Superior temporal gyrus (tissue), 1 donor: Measurements from ENCODE around the gene UBR2.

Source experiments
- DNase-seq: peaks from one replicate; pipeline ENCODE4 v3.0.0-alpha.2; 2016; ENCODE audit errors: extremely low spot score

The UBR2 gene

DNA sequence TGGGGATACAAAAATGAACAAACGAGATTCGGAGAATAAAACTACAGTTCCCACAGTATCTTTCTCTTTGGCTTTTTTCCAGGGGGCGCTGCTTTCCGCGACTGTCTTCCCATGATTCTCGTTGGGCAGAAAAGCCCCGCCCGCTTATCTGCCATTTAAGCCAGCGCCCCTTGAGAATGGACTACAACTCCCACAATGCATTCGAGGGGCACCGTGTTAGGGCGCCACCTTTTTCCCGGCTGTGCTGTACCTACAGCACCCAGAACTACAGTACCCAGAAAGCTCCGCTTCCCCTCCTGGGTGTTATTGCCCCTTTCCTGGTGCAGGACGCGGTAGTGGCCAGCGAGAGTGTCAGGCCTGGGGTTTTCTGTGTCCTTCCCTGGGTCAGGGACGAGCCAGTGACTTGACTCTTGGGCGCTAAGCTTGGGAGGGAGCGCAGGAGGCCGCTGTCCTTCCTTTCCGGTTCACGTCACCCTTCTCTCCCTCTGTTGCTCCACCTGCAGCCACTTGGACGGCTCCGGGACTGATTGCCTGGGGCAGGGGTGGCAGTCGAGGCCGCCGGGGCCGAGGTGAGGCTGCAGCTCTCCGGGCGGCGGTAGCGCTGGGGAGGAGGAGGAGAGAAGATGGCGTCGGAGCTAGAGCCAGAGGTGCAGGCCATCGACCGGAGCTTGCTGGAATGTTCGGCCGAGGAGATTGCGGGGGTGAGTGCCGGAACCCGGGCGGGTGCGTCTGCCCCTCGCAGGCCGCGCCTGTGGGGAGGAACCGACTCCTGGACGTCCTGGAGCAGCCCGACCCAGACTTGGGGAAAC, at the start of gene UBR2:
Gene UBR2 (plus strand): TSS at position 333 of the 809 bp plus-strand sequence. CDS start 291 bp downstream, at position 624.
- DNase-seq, result peak; percentile 100

DNA sequence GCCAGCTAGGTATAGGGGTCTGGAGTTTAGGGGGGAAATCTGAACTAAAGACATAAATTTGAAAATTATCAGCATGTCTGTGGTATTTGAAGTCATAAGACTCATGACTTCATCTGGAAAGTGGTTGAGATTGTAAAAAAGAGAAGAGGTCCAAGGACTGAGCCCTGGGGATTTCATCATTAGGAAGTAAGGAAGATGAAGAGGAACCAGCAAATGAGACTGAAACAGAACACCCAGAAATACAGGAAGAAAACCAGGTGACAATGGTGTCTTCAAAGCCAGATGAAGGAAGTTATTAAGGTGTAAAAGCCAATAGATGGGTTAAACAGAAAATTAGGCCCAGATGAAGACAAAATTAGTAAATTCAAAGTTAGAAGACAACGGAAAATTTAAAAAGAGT, 49.1 kb upstream of the UBR2 start:
- DNase-seq, result no peak

DNA sequence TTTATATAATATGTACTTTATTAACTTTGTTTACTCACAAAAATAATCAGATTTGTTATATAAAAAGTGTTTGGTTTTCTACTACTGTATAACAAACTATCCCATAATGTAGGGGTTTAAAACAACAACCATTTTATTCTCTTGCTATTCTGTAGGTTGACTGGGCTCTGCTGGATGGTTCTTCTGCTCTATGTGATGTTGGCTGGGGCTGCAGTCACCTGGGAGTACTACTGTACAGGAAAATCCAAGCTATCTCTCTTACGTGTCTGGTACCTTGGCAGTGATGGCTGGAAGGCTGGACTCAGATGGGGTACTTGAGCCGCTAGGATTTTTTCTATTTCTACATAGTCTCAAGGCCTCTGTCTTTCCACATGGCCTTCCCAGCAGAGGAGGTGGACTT, 44.0 kb upstream of the UBR2 start:
- no peak for DNase-seq

DNA sequence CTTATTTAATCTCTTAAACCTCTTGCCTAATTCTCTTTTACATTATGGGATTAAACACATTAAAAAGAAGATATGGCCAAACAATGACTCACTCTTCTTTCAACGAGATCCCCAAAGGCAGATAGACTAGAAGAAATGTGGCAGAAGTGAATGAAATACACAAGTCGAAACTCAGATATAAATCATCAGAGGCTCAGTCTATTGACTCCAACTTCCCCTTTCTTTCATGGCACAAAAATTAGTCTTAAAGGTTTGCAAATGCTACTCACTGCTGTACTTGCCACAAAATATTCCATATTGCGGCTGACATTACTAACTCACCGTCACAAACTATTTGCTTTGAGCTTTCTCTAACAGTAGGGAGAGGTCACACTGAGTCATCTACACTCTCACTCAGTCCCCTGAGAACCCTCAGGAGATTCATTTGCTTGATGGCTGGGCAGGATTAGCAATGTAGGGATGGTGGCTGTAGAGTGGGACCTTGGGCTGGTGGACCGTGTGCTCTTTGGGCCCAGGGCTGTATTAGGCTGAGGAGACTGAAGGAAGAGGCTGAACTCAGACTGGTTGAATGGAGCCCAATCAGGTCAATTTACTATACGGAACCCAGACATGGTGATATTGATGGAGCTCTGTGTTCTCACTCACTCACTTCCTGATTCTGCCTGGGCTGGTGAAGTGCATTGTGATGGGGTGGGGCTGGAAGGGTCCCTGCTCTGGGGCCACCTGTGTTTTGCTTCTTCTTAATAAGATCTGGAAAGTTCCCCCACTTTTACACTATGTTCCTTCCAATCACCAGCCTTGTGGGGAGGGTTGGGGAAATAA, 42.8 kb upstream of the UBR2 start:
- no peak for DNase-seq

DNA sequence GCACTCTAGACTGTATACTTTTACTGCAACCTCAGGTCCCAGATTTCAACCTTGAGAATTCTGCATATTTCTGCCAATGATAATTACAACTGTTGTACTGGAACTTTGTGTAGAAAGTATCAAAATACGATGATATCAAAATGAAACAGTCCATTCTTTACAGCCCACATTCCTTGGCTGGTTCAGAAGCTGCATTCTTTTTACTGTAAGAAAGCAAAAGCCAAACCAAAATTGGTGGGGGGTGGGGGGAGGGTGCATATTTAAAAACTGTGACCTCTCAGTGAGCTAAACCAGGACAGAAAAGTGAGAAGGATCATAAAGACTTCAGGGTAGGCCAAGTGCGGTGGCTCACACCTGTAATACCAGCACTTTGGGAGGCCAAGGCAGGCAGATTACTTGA, 41.8 kb upstream of the UBR2 start:
- DNase-seq, result no peak

DNA sequence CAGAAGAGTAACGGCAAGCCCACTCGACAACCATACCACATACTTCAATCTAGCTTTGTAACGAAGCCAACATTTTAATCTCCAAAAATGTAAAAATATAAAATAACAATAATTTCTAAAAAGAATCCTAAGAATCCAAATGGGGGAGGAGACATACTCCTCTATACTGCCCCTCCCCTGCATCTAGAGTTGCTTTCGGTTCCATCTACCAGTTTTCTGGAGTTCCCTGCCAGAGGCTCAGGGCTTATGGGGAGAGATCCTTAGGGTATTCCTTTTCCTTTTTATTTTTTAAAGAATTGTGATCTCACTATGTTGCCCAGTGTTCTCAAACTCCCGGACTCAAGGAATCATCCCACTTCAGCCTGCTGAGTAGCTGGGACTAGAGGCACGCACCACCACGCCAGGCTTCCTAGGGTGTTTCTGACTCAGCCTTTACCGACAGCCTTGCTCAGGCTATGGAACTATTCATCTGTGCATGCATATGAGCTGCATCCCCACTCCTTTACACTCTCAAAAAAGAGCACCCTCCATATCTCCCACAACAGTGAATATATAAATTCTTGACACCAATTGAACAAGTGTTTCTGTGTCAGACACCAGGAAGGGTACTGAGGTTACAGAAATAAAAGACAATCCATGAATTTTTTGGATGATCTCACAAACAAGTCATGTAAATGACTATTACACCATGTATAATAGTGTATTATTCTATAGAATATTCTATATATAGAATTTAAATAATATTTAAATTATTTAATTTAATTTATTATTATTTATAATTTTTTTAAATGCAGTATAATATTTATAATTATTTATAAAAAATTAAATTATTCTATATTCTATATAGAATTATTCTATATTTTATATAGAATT, 40.7 kb upstream of the UBR2 start:
- no peak for DNase-seq

DNA sequence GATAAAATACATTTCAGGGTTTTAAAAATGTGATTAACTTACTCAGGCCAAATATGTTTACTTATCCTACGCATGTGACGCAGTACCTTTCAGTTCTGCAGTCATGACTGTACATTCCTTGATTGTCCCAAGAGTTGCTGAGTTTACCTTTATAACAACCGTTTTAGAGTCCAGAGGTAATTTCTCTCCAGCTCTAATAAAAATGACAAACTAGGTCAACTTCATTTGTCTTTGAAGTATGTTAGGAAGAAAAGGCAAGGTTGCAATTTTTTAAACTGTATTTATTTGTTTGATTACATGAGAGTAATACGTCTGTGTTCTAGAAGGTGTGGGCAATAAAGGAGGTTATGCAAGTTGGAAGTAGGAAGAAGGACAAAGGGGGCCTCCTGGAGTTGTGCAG, 38.6 kb upstream of the UBR2 start:
- DNase-seq, result no peak

DNA sequence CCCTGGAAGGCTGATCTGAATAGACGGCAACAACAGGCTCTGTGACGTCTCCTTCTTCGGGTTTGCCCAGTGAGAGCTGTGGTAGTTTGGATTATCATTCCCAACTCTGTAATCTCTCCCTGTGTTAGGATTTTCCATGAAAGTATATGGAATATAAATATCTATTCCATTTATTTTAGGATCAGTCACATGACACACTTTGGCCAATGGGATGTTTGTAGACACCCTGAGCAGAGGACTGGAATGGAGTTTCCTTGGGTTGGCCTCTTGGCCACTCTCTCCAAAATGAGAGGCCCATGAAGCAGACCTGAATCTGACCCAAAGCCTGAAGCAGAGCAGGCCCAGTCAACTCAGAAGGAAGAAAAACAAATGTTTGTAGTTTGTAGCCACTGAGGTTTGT, 37.2 kb upstream of the UBR2 start:
- no peak for DNase-seq

DNA sequence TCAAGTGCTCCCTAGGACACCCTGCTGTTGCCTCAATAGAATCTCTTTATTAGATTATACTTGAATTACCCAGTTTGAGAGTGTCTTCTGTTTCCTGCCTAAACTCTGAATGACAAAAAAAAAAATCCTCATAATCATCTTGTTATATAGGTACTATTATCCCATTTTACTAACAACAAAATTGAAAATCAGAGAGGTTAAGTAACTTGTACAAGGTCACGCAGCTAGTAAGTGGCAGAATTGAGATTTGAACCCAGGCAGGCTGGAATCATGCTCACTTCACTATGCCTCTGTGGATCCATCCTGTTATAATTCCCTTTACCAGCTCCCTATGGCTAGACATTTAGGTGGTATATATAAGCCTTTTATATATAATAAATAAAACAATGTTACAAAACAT, 36.6 kb upstream of the UBR2 start:
- no peak for DNase-seq

DNA sequence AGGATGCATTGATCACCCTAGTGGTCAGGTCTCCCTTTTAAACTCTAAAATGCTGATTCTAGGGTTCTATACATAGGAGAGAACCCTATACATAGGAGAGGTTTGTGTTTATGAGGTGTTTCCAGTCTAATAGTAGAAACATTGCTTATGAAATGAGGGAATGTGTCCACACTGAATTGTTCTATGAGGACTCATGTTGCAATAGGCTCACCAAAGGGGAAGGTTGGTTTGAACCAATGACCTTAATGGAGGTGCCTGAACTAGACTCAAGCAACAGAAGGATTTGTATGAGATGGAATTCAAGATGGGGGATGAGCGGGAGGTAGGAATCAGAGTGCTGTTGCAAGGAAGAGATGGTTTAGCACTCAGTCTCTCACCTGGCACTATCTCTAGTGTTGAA, 33.5 kb upstream of the UBR2 start:
- no peak for DNase-seq

DNA sequence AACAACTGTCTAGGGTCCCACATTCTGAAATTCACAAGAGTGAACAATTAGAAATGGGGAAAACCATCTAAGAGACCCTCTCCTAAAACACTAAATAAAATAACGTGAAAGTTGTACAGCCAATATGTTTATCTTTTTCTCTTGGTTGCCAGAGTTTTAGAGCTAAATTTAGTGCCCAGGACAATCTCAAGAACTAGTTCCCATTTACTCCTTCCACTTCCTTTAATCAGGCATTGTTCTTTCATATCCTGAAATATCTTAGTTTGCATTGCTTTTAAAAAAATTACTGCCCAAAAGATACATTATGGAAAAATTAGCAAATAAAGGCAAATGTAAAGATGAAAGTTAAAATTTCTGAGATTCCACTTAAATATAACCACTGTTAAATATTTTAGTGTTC, 33.1 kb upstream of the UBR2 start:
- DNase-seq, result no peak

DNA sequence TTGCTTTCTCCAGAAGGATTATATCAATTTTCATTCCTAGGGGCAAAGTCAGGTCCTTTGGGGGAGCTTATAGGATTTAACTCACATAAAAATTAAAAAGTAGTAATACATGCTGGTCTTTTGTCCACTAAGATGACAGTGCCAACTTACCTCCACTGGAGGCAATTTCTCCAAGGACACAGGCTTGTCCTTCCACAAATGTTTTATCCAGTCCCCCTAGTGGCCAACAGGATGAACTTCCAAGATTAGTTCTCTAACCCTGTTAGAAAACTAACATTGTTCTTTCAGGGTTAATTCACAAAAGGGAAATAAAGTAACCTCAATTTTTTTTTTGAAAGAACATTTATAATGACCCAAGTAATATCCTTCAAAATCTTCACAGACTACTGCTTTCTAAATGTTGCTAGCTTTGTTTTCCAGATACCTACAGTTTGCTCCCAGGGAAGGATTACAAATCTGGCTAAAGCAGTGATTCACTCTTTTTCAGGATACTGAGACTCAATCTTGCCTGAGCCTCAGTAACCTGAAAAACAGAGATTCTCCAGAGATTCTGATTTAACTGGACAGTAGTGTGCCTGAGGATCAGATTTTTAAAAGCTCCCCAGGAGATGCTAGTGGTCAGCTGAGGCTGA, 31.7 kb upstream of the UBR2 start:
- peak; percentile 79 for DNase-seq

DNA sequence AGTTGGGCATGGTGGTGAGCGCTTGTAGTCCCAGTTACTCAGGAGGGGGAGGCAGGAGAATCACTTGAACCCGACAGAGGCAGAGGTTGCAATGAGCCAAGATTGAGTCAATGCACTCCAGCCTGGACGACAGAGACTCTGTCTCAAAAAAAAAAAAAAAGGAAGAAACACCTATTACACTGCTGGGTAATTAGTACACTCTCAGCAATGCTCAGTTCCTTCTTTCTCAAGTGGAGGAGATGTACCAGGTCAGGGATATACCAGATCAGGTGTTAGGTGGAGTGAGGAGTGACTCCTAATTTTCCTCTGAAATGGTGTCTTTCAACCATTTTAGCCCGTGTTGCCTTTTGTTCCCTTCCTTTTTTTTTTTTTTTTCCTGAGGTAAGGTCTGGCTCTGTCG, 30.0 kb upstream of the UBR2 start:
- no peak for DNase-seq

DNA sequence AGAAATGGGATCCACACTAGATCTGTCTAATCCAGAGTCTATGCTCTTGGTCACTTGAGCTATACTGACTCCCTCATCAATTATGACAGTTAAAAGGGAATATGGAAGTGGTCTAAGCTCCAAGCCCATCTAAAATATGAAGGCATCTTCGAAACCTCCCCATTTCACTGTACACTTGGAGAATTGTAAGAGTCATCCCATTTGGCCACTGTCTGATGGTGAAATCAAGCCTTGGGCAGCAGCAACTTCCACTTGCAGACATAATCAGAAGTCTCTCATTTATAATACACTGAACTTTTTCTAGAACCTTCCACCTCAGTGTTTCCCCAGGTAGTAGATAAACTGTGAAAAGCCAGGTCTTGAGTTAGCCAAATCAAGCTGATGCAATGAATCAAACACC, 26.3 kb upstream of the UBR2 start:
- no peak for DNase-seq

DNA sequence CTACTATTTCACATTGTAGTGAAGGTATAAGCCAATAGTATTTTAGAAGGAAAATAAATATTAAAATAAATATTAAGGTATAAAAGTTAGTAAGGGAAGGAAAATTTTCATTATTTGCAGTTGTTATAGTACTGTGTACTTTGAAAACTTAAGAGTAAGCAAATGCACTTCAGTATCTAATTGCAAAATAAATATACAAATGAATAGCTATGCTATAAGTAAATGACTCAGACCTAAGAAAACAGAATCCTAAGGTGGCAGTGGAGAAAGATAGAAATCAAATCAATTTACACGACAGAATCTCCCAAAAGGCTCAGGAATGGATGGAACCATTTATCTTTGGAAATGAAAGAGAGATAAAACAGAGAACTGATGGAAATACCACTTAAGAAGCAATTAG, 24.7 kb upstream of the UBR2 start:
- DNase-seq, result no peak

DNA sequence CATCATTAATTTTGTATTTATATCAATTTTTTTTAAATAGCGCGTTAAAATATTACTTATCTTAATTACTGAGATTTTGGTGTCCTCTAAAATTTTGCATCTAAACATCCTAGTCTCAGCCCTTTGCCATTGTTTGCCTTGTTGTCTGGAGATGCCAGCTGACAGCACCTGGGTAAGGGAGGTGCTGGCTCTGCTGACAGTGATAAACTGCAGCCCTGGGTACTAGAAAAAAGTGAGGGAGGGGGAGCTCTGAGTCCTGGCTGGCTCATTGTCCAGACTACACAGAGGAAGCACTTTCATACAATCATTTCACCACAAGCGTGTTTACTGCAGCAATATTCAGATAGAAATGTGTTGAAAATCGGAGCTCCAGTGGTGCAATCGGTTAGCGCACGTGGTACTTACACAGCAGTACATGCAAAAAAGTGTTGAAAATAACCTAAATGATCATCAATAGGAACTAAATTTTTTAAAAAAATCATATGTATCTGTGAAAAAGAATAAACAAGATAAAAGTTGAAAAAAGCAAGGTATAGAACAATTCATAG, 18.5 kb upstream of the UBR2 start:
- no peak for DNase-seq

DNA sequence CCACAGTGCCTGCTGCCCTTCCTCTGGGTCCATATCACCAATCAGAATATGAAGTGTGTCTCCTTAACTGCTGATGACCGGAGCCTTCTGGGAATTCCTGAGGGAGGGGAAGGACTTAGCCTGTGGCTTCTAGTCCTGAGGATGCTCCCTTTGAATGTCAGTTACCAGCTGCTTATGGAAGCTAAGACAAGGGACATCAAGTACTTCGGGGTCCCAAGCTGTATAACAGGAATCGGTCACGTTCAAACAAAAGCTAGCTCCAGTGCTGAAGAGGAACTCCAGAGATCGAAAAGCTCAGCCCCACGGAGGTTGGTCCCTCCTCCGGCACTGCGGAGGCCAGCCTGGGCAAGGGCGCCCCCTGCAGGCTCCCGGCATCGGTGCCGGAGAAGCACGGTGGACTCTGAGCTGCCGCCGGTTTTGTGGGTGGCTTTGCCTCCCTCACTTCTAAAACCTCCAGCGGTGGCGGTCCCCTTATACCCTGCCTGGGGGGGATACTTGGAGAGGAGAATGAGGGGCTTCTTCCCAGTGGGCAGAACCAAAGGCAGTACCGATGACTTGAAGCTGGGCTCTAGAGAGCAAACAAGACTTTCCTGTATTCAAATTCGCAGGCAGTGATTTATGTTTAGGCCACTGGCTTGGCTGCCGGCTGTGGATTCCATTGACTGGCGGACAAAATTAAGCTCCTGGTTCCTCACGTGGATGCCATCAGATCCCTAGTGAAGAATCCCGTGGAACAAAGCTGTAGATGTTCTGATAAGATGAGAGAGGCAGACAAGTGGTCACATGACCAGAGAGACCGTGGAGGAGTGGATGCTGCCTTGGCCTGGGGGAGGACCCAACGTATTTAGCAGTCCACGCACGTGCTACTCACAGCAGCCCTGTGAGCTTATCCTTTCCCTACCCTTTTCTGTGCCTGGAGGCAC, 16.2 kb upstream of the UBR2 start:
- DNase-seq, result peak; percentile 93

DNA sequence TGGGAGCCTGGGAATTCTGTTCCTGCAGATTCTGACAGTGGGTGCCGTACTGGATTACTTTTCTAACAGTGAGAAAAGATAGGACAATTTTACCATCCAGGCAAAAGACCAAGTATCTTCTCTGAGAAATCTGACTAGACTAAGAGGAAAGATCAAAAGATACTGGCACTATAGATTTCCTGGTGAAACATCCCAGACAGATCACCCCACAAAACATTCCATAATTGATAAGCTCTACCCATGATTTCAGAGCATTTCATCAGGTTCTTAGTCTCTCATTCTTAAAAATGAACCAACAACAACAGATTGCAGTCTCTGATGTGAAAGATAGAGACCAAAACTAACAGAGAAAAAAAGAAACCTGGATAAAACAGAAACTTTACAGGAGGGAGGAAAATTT, 13.6 kb upstream of the UBR2 start:
- no peak for DNase-seq

DNA sequence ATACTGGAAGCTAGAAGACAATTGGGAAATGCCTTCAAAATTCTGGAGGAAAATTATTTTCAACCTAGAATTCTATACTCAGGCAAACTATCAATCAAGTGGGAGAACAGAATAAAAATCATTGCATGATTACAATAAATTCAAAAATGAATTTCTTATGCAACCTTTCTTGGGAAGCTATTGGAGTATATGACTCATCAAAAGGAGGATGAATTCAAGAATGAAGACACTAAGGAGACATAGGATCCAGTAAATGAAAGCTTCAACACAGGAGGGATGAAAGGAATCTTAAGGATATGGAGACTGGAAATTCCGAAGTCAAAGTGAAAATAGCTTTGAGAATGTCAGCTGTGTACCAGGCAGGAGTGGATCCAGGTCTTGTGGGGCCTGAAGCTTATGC, 12.6 kb upstream of the UBR2 start:
- DNase-seq, result no peak

DNA sequence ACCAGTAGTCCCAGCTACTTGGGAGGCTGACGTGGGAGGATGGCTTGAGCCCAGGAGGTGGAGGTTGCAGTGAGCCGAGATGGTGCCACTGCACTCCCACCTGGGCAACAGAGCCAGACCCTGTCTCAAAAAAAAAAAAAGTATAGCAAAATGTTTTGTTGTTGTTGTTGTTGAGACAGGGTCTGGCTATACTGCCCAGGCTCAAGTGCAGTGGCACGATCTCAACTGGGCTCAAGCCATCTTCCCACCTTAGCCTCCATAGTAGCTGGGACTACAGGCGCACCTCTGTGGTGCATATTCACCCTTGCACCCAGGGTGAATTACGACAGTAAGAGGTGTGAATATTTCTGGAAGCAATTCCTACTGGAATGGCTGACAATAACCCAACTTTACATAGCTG, 11.4 kb upstream of the UBR2 start:
- DNase-seq, result no peak
